ENCODE data around the gene CGREF1. TPM values are rescaled to one million over a fixed set of nuclear protein-coding genes. Genes with fewer than 3 reads are reported as not detected.

The CGREF1 gene
- polyA plus RNA-seq, 4 donors = 3.8 to 7.8 (median 4.5) TPM

DNA sequence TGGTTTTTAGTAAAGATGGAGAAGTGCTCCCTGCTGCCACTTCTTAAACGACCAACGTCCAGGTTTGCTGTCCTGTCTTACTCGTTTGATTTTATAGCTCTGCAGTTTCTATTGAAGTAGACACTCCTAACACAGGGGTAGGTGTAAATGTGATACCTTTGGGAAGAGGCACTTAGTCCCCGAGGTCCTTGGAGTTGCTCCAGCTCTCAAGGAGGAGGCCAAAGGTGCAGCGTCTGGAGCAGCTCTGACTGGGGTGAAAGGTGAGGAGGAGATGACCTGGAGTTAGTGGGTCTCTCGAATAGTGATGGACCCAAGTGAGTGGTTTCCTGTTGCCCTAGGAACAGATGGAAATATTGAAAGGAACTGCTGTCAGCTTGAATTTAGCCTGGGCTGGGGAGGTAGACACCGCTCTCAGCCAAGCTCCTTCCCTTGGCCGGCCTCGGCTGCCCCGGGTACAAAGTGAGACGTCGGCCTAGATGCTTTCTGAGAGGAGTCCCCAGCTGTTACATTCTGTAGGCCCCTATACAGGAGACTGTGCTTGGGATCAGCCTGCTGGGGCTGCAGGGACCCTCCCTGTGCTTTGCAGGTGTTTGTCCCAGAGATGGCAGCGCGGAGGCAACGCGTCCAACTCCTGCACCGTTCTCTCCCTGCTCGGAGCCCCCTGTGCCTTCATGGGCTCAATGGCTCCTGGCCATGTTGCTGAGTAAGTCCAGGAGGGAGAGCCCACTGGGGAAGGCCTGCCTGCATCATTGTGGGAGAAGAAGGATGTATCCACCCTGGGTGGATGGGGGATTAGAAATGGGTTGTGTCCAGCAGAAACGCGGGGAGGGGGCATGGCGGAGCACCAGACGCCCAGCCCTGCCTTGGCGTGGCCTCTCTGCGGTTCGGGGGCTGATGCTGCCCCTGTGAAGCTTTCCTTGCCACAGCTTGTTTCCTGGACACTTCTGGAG, 26.9 kb downstream of the CGREF1 start:
- Histone ChIP-seq H3K36me3 (ENCODE audit: control insufficient read depth in 3 of 3, insufficient read depth in 2 of 3, low read depth in 1 of 3, low read length in 3 of 3) (peaks cover 0 to 63% (median 7%) of the 10 kb centered on the region in 3 donors), H3K4me1 (ENCODE audit: control insufficient read depth in 3 of 3, insufficient read depth in 2 of 3, low read depth in 1 of 3, low read length in 2 of 3) (peaks cover 0 to 69% (median 11%) of the 10 kb centered on the region in 3 donors), H3K9me3 (ENCODE audit: control insufficient read depth in 2 of 2, insufficient read depth in 1 of 2, low read depth in 1 of 2, low read length in 1 of 2) (no peaks in the 10 kb centered on the region), H3K27me3 (ENCODE audit: control insufficient read depth in 3 of 3, insufficient read depth in 3 of 3, low read length in 3 of 3) (no peaks in the 10 kb centered on the region), H3K27ac (ENCODE audit: low read depth in 1 of 3, low read length in 2 of 3) (peak overlapping the region; percentile 45 to 79 (median 52)), H3K4me3 (ENCODE audit: low read depth in 1 of 3, low read length in 3 of 3) (peak overlapping the region in 1 of 3 donors; percentile 1)
- WGBS, 3 donors = 39 to 66% (median 55%) methylated on average over 24 to 25 of the region's 25 CpGs
- FAIRE-seq (no peak), DNase-seq (peak in 1 of 2 donors; percentile 63)

DNA sequence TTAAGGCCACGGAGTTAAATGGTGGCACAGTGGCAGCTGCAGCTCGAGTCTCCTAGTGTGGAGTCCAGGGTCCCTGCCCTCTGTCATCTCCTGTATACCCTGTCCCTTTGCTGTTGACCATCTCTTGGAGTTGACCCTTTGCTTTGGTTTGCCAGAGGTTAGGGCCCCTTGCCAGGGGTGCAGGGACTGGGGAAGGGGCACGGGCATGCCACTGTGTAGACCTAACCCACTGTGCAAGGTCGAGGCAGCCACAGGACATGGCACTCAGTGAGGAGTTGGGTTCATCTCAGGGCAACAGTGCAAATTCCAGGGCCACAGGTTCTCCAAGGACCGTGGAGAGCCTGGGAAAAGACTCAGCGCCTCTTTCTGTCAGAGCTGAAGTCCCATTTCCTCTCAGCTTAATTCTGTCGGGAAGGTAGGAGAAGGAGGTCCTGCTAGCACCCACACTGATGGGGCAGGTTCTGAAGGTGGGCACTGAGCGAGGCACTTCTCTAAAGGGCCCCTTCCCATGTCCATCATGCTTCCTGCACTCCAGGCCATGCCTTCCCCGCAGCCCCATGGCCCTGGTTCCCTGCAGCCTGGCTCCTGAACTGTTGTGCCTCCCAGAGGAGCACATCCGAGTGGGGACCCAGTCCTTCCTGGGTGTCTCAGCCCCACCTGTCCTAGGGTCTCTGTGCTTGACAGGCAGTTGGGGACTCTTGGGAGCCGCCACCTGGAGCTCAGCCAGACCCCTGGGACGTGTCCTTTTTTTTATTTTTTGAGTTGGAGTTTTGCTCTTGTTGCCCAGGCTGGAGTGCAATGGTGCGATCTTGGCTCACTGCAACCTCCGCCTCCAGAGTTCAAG, 29.6 kb downstream of the CGREF1 start:
- peaks cover 0 to 40% (median 0%) of the 10 kb centered on the region in 3 donors for H3K36me3 ChIP-seq (ENCODE audit: control insufficient read depth in 3 of 3, insufficient read depth in 2 of 3, low read depth in 1 of 3, low read length in 3 of 3)
- FAIRE-seq (no peak), DNase-seq (peak in 1 of 2 donors; percentile 62)
- H3K4me1 ChIP-seq (ENCODE audit: control insufficient read depth in 3 of 3, insufficient read depth in 2 of 3, low read depth in 1 of 3, low read length in 2 of 3) = peaks cover 4 to 53% (median 5%) of the 10 kb centered on the region in 3 donors
- no peaks in the 10 kb centered on the region for H3K27me3 ChIP-seq (ENCODE audit: control insufficient read depth in 3 of 3, insufficient read depth in 3 of 3, low read length in 3 of 3)
- 51 to 77% (median 60%) methylated on average over 14 of the region's 14 CpGs for WGBS, 3 donors
- peak overlapping the region; percentile 57 to 84 (median 65) for H3K27ac ChIP-seq (ENCODE audit: low read depth in 1 of 3, low read length in 2 of 3)
- no peaks in the 10 kb centered on the region for H3K9me3 ChIP-seq (ENCODE audit: control insufficient read depth in 2 of 2, insufficient read depth in 1 of 2, low read depth in 1 of 2, low read length in 1 of 2)
- H3K4me3 ChIP-seq (ENCODE audit: low read depth in 1 of 3, low read length in 3 of 3) = peak overlapping the region in 2 of 3 donors; percentile 71 to 76

DNA sequence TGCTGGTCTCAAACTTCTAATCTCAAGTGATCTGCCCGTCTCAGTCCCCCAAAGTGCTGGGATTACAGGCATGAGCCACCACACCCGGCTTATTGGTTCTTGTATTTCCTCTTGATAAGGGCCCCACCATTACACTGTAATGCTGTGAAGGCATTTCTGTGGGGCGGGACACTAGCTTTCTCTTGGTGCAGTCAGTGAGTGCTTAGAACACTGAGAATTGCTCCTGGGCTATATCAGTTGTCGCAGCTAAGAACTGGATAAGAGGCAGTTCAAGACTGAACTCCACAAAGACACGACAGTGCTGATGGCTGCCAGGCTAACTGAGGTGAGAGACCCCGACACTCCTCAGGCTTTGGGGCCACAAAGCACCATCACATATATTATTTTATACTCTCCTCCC, 30.3 kb downstream of the CGREF1 start:
- Histone ChIP-seq H3K36me3 (ENCODE audit: control insufficient read depth in 3 of 3, insufficient read depth in 2 of 3, low read depth in 1 of 3, low read length in 3 of 3) (peaks cover 0 to 43% (median 0%) of the 10 kb centered on the region in 3 donors), H3K27ac (ENCODE audit: low read depth in 1 of 3, low read length in 2 of 3) (peak overlapping the region; percentile 57 to 84 (median 65)), H3K9me3 (ENCODE audit: control insufficient read depth in 2 of 2, insufficient read depth in 1 of 2, low read depth in 1 of 2, low read length in 1 of 2) (no peaks in the 10 kb centered on the region), H3K4me3 (ENCODE audit: low read depth in 1 of 3, low read length in 3 of 3) (peak overlapping the region in 2 of 3 donors; percentile 71 to 76), H3K4me1 (ENCODE audit: control insufficient read depth in 3 of 3, insufficient read depth in 2 of 3, low read depth in 1 of 3, low read length in 2 of 3) (peaks cover 3 to 46% (median 5%) of the 10 kb centered on the region in 3 donors), H3K27me3 (ENCODE audit: control insufficient read depth in 3 of 3, insufficient read depth in 3 of 3, low read length in 3 of 3) (no peaks in the 10 kb centered on the region)
- DNase-seq = peak; percentile 60 to 85
- WGBS, 3 donors = 18 to 65% (median 36%) methylated on average over 6 of the region's 6 CpGs
- no peak for FAIRE-seq

DNA sequence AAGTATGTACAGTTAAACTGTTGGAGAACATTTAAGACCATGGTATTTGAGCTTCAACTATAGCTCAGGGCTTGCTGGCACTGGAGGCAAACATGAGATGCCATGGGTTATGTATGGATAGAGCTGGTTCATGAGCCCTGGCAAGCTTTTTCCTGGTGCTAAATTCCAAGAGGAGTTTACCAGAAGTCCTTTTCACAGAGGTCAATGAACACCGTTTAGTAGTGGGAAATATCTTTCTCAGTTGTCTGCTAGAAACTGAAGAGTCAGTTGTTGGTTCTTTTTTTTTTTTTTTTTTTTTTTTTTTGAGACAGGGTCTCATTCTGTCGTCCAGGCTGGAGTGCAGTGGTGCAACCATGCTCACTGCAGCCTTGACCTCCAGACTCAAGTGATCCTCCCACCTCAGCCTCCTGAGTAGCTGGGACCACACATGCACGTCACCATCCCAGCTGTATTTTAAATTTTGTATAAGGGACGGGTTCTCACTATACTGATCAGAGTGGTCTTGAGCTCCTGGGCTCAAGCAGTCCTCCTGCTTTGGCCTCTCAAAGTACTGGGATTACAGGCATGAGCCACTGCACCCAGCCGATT, 31.0 kb downstream of the CGREF1 start:
- Histone ChIP-seq H3K36me3 (ENCODE audit: control insufficient read depth in 3 of 3, insufficient read depth in 2 of 3, low read depth in 1 of 3, low read length in 3 of 3) (peaks cover 0 to 42% (median 0%) of the 10 kb centered on the region in 3 donors), H3K4me3 (ENCODE audit: low read depth in 1 of 3, low read length in 3 of 3) (peak overlapping the region in 2 of 3 donors; percentile 71 to 76), H3K9me3 (ENCODE audit: control insufficient read depth in 2 of 2, insufficient read depth in 1 of 2, low read depth in 1 of 2, low read length in 1 of 2) (no peaks in the 10 kb centered on the region), H3K4me1 (ENCODE audit: control insufficient read depth in 3 of 3, insufficient read depth in 2 of 3, low read depth in 1 of 3, low read length in 2 of 3) (peaks cover 3 to 39% (median 5%) of the 10 kb centered on the region in 3 donors), H3K27me3 (ENCODE audit: control insufficient read depth in 3 of 3, insufficient read depth in 3 of 3, low read length in 3 of 3) (no peaks in the 10 kb centered on the region), H3K27ac (ENCODE audit: low read depth in 1 of 3, low read length in 2 of 3) (peak overlapping the region; percentile 75 to 84 (median 77))
- 34 to 70% (median 64%) methylated on average over 5 of the region's 5 CpGs for WGBS, 3 donors
- FAIRE-seq = no peak
- DNase-seq = peak in 1 of 2 donors; percentile 67

DNA sequence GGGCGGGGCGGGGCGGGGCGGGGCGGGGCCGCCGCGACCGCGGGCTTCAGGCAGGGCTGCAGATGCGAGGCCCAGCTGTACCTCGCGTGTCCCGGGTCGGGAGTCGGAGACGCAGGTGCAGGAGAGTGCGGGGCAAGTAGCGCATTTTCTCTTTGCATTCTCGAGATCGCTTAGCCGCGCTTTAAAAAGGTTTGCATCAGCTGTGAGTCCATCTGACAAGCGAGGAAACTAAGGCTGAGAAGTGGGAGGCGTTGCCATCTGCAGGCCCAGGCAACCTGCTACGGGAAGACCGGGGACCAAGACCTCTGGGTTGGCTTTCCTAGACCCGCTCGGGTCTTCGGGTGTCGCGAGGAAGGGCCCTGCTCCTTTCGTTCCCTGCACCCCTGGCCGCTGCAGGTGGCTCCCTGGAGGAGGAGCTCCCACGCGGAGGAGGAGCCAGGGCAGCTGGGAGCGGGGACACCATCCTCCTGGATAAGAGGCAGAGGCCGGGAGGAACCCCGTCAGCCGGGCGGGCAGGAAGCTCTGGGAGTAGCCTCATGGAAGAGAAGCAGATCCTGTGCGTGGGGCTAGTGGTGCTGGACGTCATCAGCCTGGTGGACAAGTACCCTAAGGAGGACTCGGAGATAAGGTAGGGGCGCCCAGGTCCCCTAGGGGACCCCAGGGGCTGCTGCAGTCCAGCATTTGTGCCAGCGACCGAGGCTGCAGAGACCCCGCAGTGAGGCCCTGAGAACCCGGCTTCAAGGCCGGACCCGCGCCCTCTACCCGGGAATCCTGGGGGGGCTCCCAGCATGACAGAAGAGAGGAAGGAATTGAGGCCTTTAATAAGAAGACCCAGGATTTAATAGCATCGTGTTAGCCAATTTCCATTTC, 32.0 kb downstream of the CGREF1 start, which contains the start of gene KHK:
Gene KHK (plus strand): TSS at position 49 of the 870 bp plus-strand sequence. CDS start 488 bp downstream, at position 537.
- Histone ChIP-seq H3K27me3 (ENCODE audit: control insufficient read depth in 3 of 3, insufficient read depth in 3 of 3, low read length in 3 of 3) (no peaks in the 10 kb centered on the region), H3K27ac (ENCODE audit: low read depth in 1 of 3, low read length in 2 of 3) (peak within 1 kb of the TSS; percentile 81 to 91 (median 85)), H3K9me3 (ENCODE audit: control insufficient read depth in 2 of 2, insufficient read depth in 1 of 2, low read depth in 1 of 2, low read length in 1 of 2) (no peaks in the 10 kb centered on the region), H3K4me1 (ENCODE audit: control insufficient read depth in 3 of 3, insufficient read depth in 2 of 3, low read depth in 1 of 3, low read length in 2 of 3) (peaks cover 3 to 31% (median 5%) of the 10 kb centered on the region in 3 donors), H3K36me3 (ENCODE audit: control insufficient read depth in 3 of 3, insufficient read depth in 2 of 3, low read depth in 1 of 3, low read length in 3 of 3) (peaks cover 0 to 40% (median 0%) of the 10 kb centered on the region in 3 donors), H3K4me3 (ENCODE audit: low read depth in 1 of 3, low read length in 3 of 3) (peak within 1 kb of the TSS; percentile 52 to 76 (median 71))
- FAIRE-seq (no peak), DNase-seq (peak; percentile 87 to 89)
- WGBS, 3 donors = 4 to 10% (median 9%) methylated on average over 47 to 54 of the region's 54 CpGs

DNA sequence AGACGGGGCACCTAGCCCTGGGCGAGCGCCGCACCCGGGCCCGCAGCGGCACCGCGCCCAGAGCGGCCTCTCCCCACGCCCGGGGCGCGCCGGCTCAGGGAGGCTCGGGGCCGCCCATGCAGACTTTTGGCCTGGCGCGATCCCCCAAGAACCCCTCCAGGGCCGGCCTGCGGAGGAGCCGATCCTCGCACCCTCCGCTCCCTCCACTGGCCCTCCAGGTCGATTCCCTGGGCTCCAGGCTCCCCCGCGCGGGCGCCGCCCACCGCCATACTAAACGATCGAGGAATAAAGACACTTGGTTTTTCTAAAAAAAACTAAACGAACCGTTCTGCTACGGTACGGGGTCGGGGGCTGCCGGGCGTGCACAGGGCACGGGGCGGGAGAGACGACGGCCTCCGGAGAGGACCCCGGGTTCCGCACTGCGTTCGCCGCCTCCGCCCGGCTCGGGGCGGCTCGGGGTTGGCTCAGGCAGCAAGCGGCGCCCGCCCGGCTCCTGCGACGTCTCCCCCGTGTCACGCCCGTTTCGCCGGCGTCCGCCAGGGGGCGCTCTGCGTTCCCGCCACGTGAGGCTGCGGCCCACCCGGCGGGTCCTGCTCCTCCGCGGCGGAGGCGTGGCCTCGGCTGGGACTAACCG, 32.7 kb downstream of the CGREF1 start:
- 0 to 1% (median 1%) methylated on average over 41 to 81 of the region's 81 CpGs for WGBS, 3 donors
- no peak for FAIRE-seq
- no peaks in the 10 kb centered on the region for H3K27me3 ChIP-seq (ENCODE audit: control insufficient read depth in 3 of 3, insufficient read depth in 3 of 3, low read length in 3 of 3)
- peaks cover 0 to 38% (median 0%) of the 10 kb centered on the region in 3 donors for H3K36me3 ChIP-seq (ENCODE audit: control insufficient read depth in 3 of 3, insufficient read depth in 2 of 3, low read depth in 1 of 3, low read length in 3 of 3)
- DNase-seq = peak; percentile 94 to 98
- H3K4me1 ChIP-seq (ENCODE audit: control insufficient read depth in 3 of 3, insufficient read depth in 2 of 3, low read depth in 1 of 3, low read length in 2 of 3) = peaks cover 3 to 29% (median 5%) of the 10 kb centered on the region in 3 donors
- H3K4me3 ChIP-seq (ENCODE audit: low read depth in 1 of 3, low read length in 3 of 3) = peak overlapping the region; percentile 52 to 67 (median 65)
- H3K27ac ChIP-seq (ENCODE audit: low read depth in 1 of 3, low read length in 2 of 3) = peak overlapping the region; percentile 81 to 91 (median 85)
- no peaks in the 10 kb centered on the region for H3K9me3 ChIP-seq (ENCODE audit: control insufficient read depth in 2 of 2, insufficient read depth in 1 of 2, low read depth in 1 of 2, low read length in 1 of 2)

DNA sequence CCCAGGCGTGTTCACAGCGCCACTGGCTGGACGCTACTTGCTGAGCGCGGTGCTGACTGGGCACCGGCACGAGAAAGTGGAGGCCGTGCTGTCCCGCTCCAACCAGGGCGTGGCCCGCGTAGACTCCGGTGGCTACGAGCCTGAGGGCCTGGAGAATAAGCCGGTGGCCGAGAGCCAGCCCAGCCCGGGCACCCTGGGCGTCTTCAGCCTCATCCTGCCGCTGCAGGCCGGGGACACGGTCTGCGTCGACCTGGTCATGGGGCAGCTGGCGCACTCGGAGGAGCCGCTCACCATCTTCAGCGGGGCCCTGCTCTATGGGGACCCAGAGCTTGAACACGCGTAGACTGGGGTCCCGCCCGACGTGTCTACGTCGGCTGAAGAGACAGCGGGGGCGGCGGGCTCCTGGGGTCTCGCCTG, 33.2 kb downstream of the CGREF1 start:
- peak overlapping the region; percentile 81 to 91 (median 85) for H3K27ac ChIP-seq (ENCODE audit: low read depth in 1 of 3, low read length in 2 of 3)
- H3K9me3 ChIP-seq (ENCODE audit: control insufficient read depth in 2 of 2, insufficient read depth in 1 of 2, low read depth in 1 of 2, low read length in 1 of 2) = no peaks in the 10 kb centered on the region
- peaks cover 0 to 35% (median 0%) of the 10 kb centered on the region in 3 donors for H3K36me3 ChIP-seq (ENCODE audit: control insufficient read depth in 3 of 3, insufficient read depth in 2 of 3, low read depth in 1 of 3, low read length in 3 of 3)
- DNase-seq (peak; percentile 80 to 83), FAIRE-seq (no peak)
- H3K4me1 ChIP-seq (ENCODE audit: control insufficient read depth in 3 of 3, insufficient read depth in 2 of 3, low read depth in 1 of 3, low read length in 2 of 3) = peaks cover 3 to 25% (median 5%) of the 10 kb centered on the region in 3 donors
- peak overlapping the region; percentile 52 to 67 (median 65) for H3K4me3 ChIP-seq (ENCODE audit: low read depth in 1 of 3, low read length in 3 of 3)
- H3K27me3 ChIP-seq (ENCODE audit: control insufficient read depth in 3 of 3, insufficient read depth in 3 of 3, low read length in 3 of 3) = no peaks in the 10 kb centered on the region
- 0 to 6% (median 1%) methylated on average over 31 to 38 of the region's 38 CpGs for WGBS, 3 donors
